ENCODE results near the gene HNRNPUL2.

The HNRNPUL2 gene

DNA sequence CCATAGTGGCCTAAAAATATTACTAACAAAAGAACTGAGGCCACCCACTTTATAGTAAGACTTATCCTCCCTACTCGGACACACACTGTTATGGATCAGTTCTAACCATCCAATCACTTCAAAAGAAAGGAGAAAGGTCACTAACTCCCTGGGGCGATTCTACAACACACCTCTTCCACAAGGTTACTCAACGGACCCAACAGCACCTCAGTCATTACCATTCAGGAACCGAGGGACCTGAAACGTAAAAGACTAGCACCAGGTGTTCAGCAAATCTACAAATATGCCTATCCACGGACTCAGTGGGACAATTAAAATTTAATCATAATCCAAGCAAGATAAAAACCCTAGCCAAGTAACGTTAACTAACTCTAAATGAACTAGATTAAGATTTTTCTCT lies 1.6 kb downstream of the HNRNPUL2 start:
- TF ChIP-seq RARB (CRISPR knock-in tag; IDR thresholded peaks at IDR 0.05) (no peak), ZFP30 (CRISPR knock-in tag; IDR thresholded peaks at IDR 0.05) (no peak), ARNTL (CRISPR knock-in tag; IDR thresholded peaks at IDR 0.05; ENCODE audit: borderline replicate concordance, low read depth) (no peak), ESRRG (CRISPR knock-in tag; IDR thresholded peaks at IDR 0.05) (no peak), ZC3H10 (CRISPR knock-in tag; IDR thresholded peaks at IDR 0.05) (no peak), GLIS3 (CRISPR knock-in tag; IDR thresholded peaks at IDR 0.05) (no peak), ZFP3 (CRISPR knock-in tag; IDR thresholded peaks at IDR 0.05) (no peak), TOX (CRISPR knock-in tag; IDR thresholded peaks at IDR 0.05; ENCODE audit: borderline replicate concordance) (no peak), TCF4 (CRISPR knock-in tag; IDR thresholded peaks at IDR 0.05; ENCODE audit: borderline replicate concordance) (no peak), ISL1 (CRISPR knock-in tag; IDR thresholded peaks at IDR 0.05) (no peak)

DNA sequence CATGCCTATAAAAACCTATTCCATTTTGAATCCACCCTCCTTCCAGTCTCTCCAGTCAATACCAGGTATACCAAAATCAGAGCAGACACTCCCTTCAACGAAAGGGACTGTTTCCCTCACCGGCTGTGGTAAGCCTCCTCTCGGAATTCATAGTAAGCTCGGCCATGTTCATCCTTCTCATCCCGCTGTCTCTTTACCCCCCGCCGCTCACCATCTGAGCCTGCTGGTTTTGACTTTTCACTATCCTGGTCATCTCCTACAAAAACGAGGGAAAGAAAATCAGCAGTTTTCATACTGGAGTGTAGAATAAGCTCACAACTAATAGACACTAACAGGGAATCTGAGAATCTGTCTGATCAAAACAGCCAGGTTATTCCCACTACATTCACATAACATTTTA lies 3.1 kb downstream of the HNRNPUL2 start:
- ATAC-seq: no peak
- TF ChIP-seq ZC3H10 (CRISPR knock-in tag; IDR thresholded peaks at IDR 0.05): no peak
- no peak for TF ChIP-seq BACH2 (CRISPR knock-in tag; IDR thresholded peaks at IDR 0.05; ENCODE audit: borderline replicate concordance)
- TF ChIP-seq, protein P1, sequence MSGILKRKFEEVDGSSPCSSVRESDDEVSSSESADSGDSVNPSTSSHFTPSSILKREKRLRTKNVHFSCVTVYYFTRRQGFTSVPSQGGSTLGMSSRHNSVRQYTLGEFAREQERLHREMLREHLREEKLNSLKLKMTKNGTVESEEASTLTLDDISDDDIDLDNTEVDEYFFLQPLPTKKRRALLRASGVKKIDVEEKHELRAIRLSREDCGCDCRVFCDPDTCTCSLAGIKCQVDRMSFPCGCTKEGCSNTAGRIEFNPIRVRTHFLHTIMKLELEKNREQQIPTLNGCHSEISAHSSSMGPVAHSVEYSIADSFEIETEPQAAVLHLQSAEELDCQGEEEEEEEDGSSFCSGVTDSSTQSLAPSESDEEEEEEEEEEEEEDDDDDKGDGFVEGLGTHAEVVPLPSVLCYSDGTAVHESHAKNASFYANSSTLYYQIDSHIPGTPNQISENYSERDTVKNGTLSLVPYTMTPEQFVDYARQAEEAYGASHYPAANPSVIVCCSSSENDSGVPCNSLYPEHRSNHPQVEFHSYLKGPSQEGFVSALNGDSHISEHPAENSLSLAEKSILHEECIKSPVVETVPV (CRISPR knock-in tag; IDR thresholded peaks at IDR 0.05): no peak
- no peak for TF ChIP-seq TCF4 (CRISPR knock-in tag; IDR thresholded peaks at IDR 0.05; ENCODE audit: borderline replicate concordance)
- TF ChIP-seq, protein P2, sequence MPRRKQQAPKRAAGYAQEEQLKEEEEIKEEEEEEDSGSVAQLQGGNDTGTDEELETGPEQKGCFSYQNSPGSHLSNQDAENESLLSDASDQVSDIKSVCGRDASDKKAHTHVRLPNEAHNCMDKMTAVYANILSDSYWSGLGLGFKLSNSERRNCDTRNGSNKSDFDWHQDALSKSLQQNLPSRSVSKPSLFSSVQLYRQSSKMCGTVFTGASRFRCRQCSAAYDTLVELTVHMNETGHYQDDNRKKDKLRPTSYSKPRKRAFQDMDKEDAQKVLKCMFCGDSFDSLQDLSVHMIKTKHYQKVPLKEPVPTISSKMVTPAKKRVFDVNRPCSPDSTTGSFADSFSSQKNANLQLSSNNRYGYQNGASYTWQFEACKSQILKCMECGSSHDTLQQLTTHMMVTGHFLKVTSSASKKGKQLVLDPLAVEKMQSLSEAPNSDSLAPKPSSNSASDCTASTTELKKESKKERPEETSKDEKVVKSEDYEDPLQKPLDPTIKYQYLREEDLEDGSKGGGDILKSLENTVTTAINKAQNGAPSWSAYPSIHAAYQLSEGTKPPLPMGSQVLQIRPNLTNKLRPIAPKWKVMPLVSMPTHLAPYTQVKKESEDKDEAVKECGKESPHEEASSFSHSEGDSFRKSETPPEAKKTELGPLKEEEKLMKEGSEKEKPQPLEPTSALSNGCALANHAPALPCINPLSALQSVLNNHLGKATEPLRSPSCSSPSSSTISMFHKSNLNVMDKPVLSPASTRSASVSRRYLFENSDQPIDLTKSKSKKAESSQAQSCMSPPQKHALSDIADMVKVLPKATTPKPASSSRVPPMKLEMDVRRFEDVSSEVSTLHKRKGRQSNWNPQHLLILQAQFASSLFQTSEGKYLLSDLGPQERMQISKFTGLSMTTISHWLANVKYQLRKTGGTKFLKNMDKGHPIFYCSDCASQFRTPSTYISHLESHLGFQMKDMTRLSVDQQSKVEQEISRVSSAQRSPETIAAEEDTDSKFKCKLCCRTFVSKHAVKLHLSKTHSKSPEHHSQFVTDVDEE (CRISPR knock-in tag; IDR thresholded peaks at IDR 0.05): no peak
- TF ChIP-seq SNAI2 (CRISPR knock-in tag; IDR thresholded peaks at IDR 0.05): no peak
- TF ChIP-seq ISL1 (CRISPR knock-in tag; IDR thresholded peaks at IDR 0.05): no peak
- no peak for TF ChIP-seq TOX (CRISPR knock-in tag; IDR thresholded peaks at IDR 0.05; ENCODE audit: borderline replicate concordance)

More for the DNA sequence above, 1.6 kb downstream of the HNRNPUL2 start:
- ATAC-seq: no peak

DNA sequence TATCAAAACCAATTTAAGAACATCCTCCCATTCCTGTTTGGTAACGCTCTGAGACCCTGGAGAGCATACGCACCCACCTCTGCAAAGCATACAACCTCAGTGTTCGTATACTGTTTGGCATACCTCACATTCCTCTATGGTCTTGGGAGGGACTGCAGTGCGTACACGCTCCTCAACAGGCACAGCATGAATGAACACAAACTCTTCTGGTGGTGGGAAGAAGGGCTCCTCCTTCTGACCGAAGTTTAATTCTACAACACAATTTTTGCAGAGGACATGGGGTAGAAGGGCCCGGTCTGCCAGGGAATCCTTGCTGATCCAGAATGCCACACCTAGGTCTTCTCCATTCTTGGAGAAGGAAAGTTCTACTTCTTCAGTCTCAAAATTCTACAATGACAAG lies 5.3 kb downstream of the HNRNPUL2 start:
- ATAC-seq: peak; percentile 43; the same call in 2 of the 3 replicates
- TF ChIP-seq ZNF70 (CRISPR knock-in tag; IDR thresholded peaks at IDR 0.05) (no peak), ISL1 (CRISPR knock-in tag; IDR thresholded peaks at IDR 0.05) (no peak), ARNTL (CRISPR knock-in tag; IDR thresholded peaks at IDR 0.05; ENCODE audit: borderline replicate concordance, low read depth) (no peak), ZNF565 (CRISPR knock-in tag; conservative IDR thresholded peaks at IDR 0.05; ENCODE audit: low read depth) (no peak), SNAI2 (CRISPR knock-in tag; IDR thresholded peaks at IDR 0.05) (no peak), ZNF8 (CRISPR knock-in tag; IDR thresholded peaks at IDR 0.05) (no peak), CSDC2 (CRISPR knock-in tag; IDR thresholded peaks at IDR 0.05) (no peak), ZFP3 (CRISPR knock-in tag; IDR thresholded peaks at IDR 0.05) (no peak), BACH2 (CRISPR knock-in tag; IDR thresholded peaks at IDR 0.05; ENCODE audit: borderline replicate concordance) (no peak), TCF4 (CRISPR knock-in tag; IDR thresholded peaks at IDR 0.05; ENCODE audit: borderline replicate concordance) (no peak), GLIS3 (CRISPR knock-in tag; IDR thresholded peaks at IDR 0.05) (no peak), TOX (CRISPR knock-in tag; IDR thresholded peaks at IDR 0.05; ENCODE audit: borderline replicate concordance) (no peak), ESRRG (CRISPR knock-in tag; IDR thresholded peaks at IDR 0.05) (no peak), ZC3H10 (CRISPR knock-in tag; IDR thresholded peaks at IDR 0.05) (no peak)
- TF ChIP-seq, protein P2 (CRISPR knock-in tag; IDR thresholded peaks at IDR 0.05): no peak
- TF ChIP-seq, protein P3, sequence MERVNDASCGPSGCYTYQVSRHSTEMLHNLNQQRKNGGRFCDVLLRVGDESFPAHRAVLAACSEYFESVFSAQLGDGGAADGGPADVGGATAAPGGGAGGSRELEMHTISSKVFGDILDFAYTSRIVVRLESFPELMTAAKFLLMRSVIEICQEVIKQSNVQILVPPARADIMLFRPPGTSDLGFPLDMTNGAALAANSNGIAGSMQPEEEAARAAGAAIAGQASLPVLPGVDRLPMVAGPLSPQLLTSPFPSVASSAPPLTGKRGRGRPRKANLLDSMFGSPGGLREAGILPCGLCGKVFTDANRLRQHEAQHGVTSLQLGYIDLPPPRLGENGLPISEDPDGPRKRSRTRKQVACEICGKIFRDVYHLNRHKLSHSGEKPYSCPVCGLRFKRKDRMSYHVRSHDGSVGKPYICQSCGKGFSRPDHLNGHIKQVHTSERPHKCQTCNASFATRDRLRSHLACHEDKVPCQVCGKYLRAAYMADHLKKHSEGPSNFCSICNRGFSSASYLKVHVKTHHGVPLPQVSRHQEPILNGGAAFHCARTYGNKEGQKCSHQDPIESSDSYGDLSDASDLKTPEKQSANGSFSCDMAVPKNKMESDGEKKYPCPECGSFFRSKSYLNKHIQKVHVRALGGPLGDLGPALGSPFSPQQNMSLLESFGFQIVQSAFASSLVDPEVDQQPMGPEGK (CRISPR knock-in tag; IDR thresholded peaks at IDR 0.05; ENCODE audit: borderline replicate concordance): no peak

Data from SK-N-SH treated with all-trans-retinoic acid at 6 μM for 48 hours (cell line).